GM18861 (cell line): ENCODE results near the gene ADNP.

Experiments used
- ATAC-seq: cut with Tn5 transposase; IDR thresholded peaks from one replicate; pipeline ENCODE4 v1.9.1; 2021; ENCODE audit not compliant: unreplicated experiment

Gene ADNP

GRCh38 chr20:50852085-50852484, 79.2 kb downstream of the ADNP start:
- ATAC-seq: no peak

- no peak for ATAC-seq
Observed at GRCh38 chr20:50850721-50851286, 80.4 kb downstream of the ADNP start.

- no peak for ATAC-seq
Observed at GRCh38 chr20:50848846-50849673, 82.2 kb downstream of the ADNP start.

GRCh38 chr20:50848341-50848808, 82.9 kb downstream of the ADNP start:
- no peak for ATAC-seq

GRCh38 chr20:50845566-50846215, 85.5 kb downstream of the ADNP start:
- no peak for ATAC-seq

GRCh38 chr20:50844430-50845100, 86.7 kb downstream of the ADNP start:
- ATAC-seq: peak; percentile 79

- no peak for ATAC-seq
Observed at GRCh38 chr20:50843331-50844276, 87.6 kb downstream of the ADNP start.

- no peak for ATAC-seq
Observed at GRCh38 chr20:50842821-50843220, 88.4 kb downstream of the ADNP start.
